DMS114 treated with DMSO at 0.1 percent for 48 hours (cell line): Measurements from ENCODE around the gene SMIM22.

ENCODE experiments used
- DNase-seq: peaks from one replicate; lab custom pipeline; 2025; ENCODE audit not compliant: unreplicated experiment; lab: John Stamatoyannopoulos, UW

Gene SMIM22

GRCh38 chr16:4795181-4795827, at the start of gene SMIM22:
SMIM22 (plus strand) TSS chr16:4795369; CDS start chr16:4795735, 366 bp downstream.
- DNase-seq = no peak

GRCh38 chr16:4746215-4746614, 49.0 kb upstream of the SMIM22 start:
- DNase-seq = no peak

- DNase-seq = no peak
These were observed 48.1 kb upstream of the SMIM22 start for GRCh38 chr16:4746991-4747574.

- DNase-seq = no peak
These were observed 47.1 kb upstream of the SMIM22 start for GRCh38 chr16:4747906-4748681.

GRCh38 chr16:4748682-4749411, 46.3 kb upstream of the SMIM22 start:
- no peak for DNase-seq

- no peak for DNase-seq
These were observed 45.4 kb upstream of the SMIM22 start for GRCh38 chr16:4749700-4750257.

- no peak for DNase-seq
These were observed 44.3 kb upstream of the SMIM22 start for GRCh38 chr16:4750896-4751295.

GRCh38 chr16:4752351-4753100, 42.6 kb upstream of the SMIM22 start:
- DNase-seq = no peak

- DNase-seq = no peak
These were observed 41.9 kb upstream of the SMIM22 start for GRCh38 chr16:4753227-4753626.

- no peak for DNase-seq
These were observed 40.3 kb upstream of the SMIM22 start for GRCh38 chr16:4754865-4755264.

GRCh38 chr16:4755687-4756086, 39.5 kb upstream of the SMIM22 start:
- no peak for DNase-seq

GRCh38 chr16:4760221-4760910, 34.8 kb upstream of the SMIM22 start:
- DNase-seq = no peak

- no peak for DNase-seq
These were observed 33.0 kb upstream of the SMIM22 start for GRCh38 chr16:4762205-4762604.

- DNase-seq = no peak
These were observed 31.4 kb upstream of the SMIM22 start for GRCh38 chr16:4763791-4764190.

GRCh38 chr16:4765511-4766474, 29.4 kb upstream of the SMIM22 start:
- DNase-seq = no peak

GRCh38 chr16:4766875-4767628, 28.1 kb upstream of the SMIM22 start, which contains the start of gene ZNF500:
ZNF500 (minus strand) TSS chr16:4767162; CDS start chr16:4765978, 1,184 bp downstream.
- DNase-seq = peak; percentile 91

GRCh38 chr16:4767872-4768548, 27.2 kb upstream of the SMIM22 start:
- DNase-seq = peak; percentile 36
